ENCODE measurements around the gene TLDC2. TPM values are rescaled to one million over a fixed set of nuclear protein-coding genes. Genes with fewer than 3 reads are reported as not detected.

Gene TLDC2
- polyA plus RNA-seq, 3 donors, result not detected

- intact Hi-C loops (cut with micrococcal nuclease), result no loop called here
- H3K36me3 Mint-ChIP-seq, result peaks cover 20 to 28% of the 10 kb centered on the region in 2 donors
- H3K4me3 Mint-ChIP-seq, result no peak overlapping the region
- H3K4me1 Mint-ChIP-seq, result peaks cover 58% of the 10 kb centered on the region
- Histone ChIP-seq H3K36me3 (replicated peaks in 1 of 2; ENCODE audit: control insufficient read depth in 1 of 2, insufficient read depth in 2 of 2, low read length in 2 of 2) (peaks cover 3 to 7% of the 10 kb centered on the region in 2 donors), H3K9me3 (replicated peaks in 1 of 2; ENCODE audit: control insufficient read depth in 1 of 2, insufficient read depth in 1 of 2, low read length in 2 of 2) (no peaks in the 10 kb centered on the region), H4K20me1 (ENCODE audit: insufficient read depth, low read length) (peaks cover 74% of the 10 kb centered on the region), H3K4me1 (ENCODE audit: control insufficient read depth in 1 of 2, insufficient read depth in 2 of 2, low read length in 2 of 2) (peaks cover 24% of the 10 kb centered on the region in 2 donors), H3K79me2 (ENCODE audit: insufficient read depth, low read length) (peaks cover 14% of the 10 kb centered on the region), H3K27me3 (ENCODE audit: control insufficient read depth in 2 of 2, insufficient read depth in 2 of 2, low read length in 2 of 2) (peaks cover 0 to under 1% of the 10 kb centered on the region in 2 donors), H3K4me3 (replicated peaks in 1 of 3; ENCODE audit: low read depth in 2 of 3, low read length in 3 of 3) (no peak overlapping the region), H3K4me2 (replicated peaks; ENCODE audit: extremely low read depth, low read length, poor library complexity, severe bottlenecking) (no peak overlapping the region), H3K9ac (ENCODE audit: insufficient read depth, low read length, poor library complexity, severe bottlenecking) (no peak overlapping the region), H3K27ac (ENCODE audit: low read depth in 1 of 2, low read length in 2 of 2) (no peak overlapping the region), H2AFZ (ENCODE audit: insufficient read depth, low read depth, low read length, poor library complexity, severe bottlenecking) (no peak overlapping the region)
- H3K9me3 Mint-ChIP-seq, result peaks cover 0 to 3% (median 0%) of the 10 kb centered on the region in 7 donors
- WGBS (ENCODE audit: insufficient coverage), result 50% methylated on average over 16 of the region's 17 CpGs
- peak; percentile 41 to 56 (median 41) for DNase-seq
- peaks cover 3 to 5% (median 5%) of the 10 kb centered on the region in 3 donors for H3K27me3 Mint-ChIP-seq (ENCODE audit: low read depth in 3 of 3)
- H3K27ac Mint-ChIP-seq, result peak overlapping the region in 3 of 7 donors; percentile 27 to 37 (median 29)
- no peak for TF ChIP-seq CTCF (IDR thresholded peaks at IDR 0.05)
Observed at GRCh38 chr20:36856691-36857635, 19.0 kb upstream of the TLDC2 start.

GRCh38 chr20:36859282-36859555, 16.7 kb upstream of the TLDC2 start:
- peaks cover 0 to 8% of the 10 kb centered on the region in 2 donors for H3K27me3 ChIP-seq (ENCODE audit: control insufficient read depth in 2 of 2, insufficient read depth in 2 of 2, low read length in 2 of 2)
- H3K4me3 ChIP-seq (replicated peaks in 1 of 3; ENCODE audit: low read depth in 2 of 3, low read length in 3 of 3), result no peak overlapping the region
- no peak overlapping the region for H3K27ac ChIP-seq (ENCODE audit: low read depth in 1 of 2, low read length in 2 of 2)
- H3K9ac ChIP-seq (ENCODE audit: insufficient read depth, low read length, poor library complexity, severe bottlenecking), result no peak overlapping the region
- no peaks in the 10 kb centered on the region for H3K36me3 ChIP-seq (replicated peaks in 1 of 2; ENCODE audit: control insufficient read depth in 1 of 2, insufficient read depth in 2 of 2, low read length in 2 of 2)
- Mint-ChIP-seq H3K4me1 (peaks cover 63% of the 10 kb centered on the region), H3K4me3 (no peak overlapping the region), H3K27ac (peak overlapping the region in 1 of 7 donors; percentile 63), H3K36me3 (peaks cover 12 to 25% of the 10 kb centered on the region in 2 donors), H3K9me3 (peaks cover 0 to 2% (median 0%) of the 10 kb centered on the region in 7 donors), H3K27me3 (ENCODE audit: low read depth in 3 of 3) (peaks cover 7 to 13% (median 8%) of the 10 kb centered on the region in 3 donors)
- H3K4me1 ChIP-seq (ENCODE audit: control insufficient read depth in 1 of 2, insufficient read depth in 2 of 2, low read length in 2 of 2), result peaks cover 34 to 42% of the 10 kb centered on the region in 2 donors
- DNase-seq, result no peak
- intact Hi-C loops (cut with micrococcal nuclease), result no loop called here
- TF ChIP-seq CTCF (IDR thresholded peaks at IDR 0.05), result no peak
- H3K79me2 ChIP-seq (ENCODE audit: insufficient read depth, low read length), result peaks cover 18% of the 10 kb centered on the region
- no peaks in the 10 kb centered on the region for H3K9me3 ChIP-seq (replicated peaks in 1 of 2; ENCODE audit: control insufficient read depth in 1 of 2, insufficient read depth in 1 of 2, low read length in 2 of 2)
- H2AFZ ChIP-seq (ENCODE audit: insufficient read depth, low read depth, low read length, poor library complexity, severe bottlenecking), result no peak overlapping the region
- H4K20me1 ChIP-seq (ENCODE audit: insufficient read depth, low read length), result peaks cover 72% of the 10 kb centered on the region
- 97% methylated on average over 4 of the region's 4 CpGs for WGBS (ENCODE audit: insufficient coverage)
- H3K4me2 ChIP-seq (replicated peaks; ENCODE audit: extremely low read depth, low read length, poor library complexity, severe bottlenecking), result no peak overlapping the region

Measured in CD14-positive monocyte (primary cell).